ENCODE measurements around the gene LRRIQ1.
"Not testable (repeated sequence)": the region's sequence is repeated elsewhere in the genome, so short reads cannot be mapped to it uniquely, and the experiment has no call there.

Gene LRRIQ1

GRCh38 chr12:85182699-85183098 lies 146.5 kb downstream of the LRRIQ1 start:
- no peaks in the 10 kb centered on the region for H3K9me3 Mint-ChIP-seq
- no peaks in the 10 kb centered on the region for H3K4me1 Mint-ChIP-seq (ENCODE audit: low read depth)
- no peak overlapping the region for H3K4me3 Mint-ChIP-seq
- no peak overlapping the region for H3K27ac Mint-ChIP-seq
- no peaks in the 10 kb centered on the region for H3K27me3 Mint-ChIP-seq
- intact Hi-C loops (cut with micrococcal nuclease), result no loop called here
- H3K36me3 Mint-ChIP-seq (ENCODE audit: low read depth), result no peaks in the 10 kb centered on the region

GRCh38 chr12:85183855-85184254 lies 147.7 kb downstream of the LRRIQ1 start:
- no peak overlapping the region for H3K27ac Mint-ChIP-seq
- H3K36me3 Mint-ChIP-seq (ENCODE audit: low read depth), result no peaks in the 10 kb centered on the region
- no peaks in the 10 kb centered on the region for H3K4me1 Mint-ChIP-seq (ENCODE audit: low read depth)
- no peak overlapping the region for H3K4me3 Mint-ChIP-seq
- no peaks in the 10 kb centered on the region for H3K9me3 Mint-ChIP-seq
- intact Hi-C loops (cut with micrococcal nuclease), result no loop called here
- no peaks in the 10 kb centered on the region for H3K27me3 Mint-ChIP-seq

GRCh38 chr12:85186236-85186635 lies 150.1 kb downstream of the LRRIQ1 start:
- intact Hi-C loops (cut with micrococcal nuclease), result no loop called here
- H3K36me3 Mint-ChIP-seq (ENCODE audit: low read depth), result no peaks in the 10 kb centered on the region
- no peaks in the 10 kb centered on the region for H3K9me3 Mint-ChIP-seq
- H3K4me1 Mint-ChIP-seq (ENCODE audit: low read depth), result no peaks in the 10 kb centered on the region
- H3K4me3 Mint-ChIP-seq, result no peak overlapping the region
- no peak overlapping the region for H3K27ac Mint-ChIP-seq
- H3K27me3 Mint-ChIP-seq, result no peaks in the 10 kb centered on the region

GRCh38 chr12:85188619-85189018 lies 152.5 kb downstream of the LRRIQ1 start:
- no peaks in the 10 kb centered on the region for H3K27me3 Mint-ChIP-seq
- H3K36me3 Mint-ChIP-seq (ENCODE audit: low read depth), result no peaks in the 10 kb centered on the region
- H3K4me3 Mint-ChIP-seq, result no peak overlapping the region
- H3K4me1 Mint-ChIP-seq (ENCODE audit: low read depth), result no peaks in the 10 kb centered on the region
- intact Hi-C loops (cut with micrococcal nuclease), result no loop called here
- no peaks in the 10 kb centered on the region for H3K9me3 Mint-ChIP-seq
- no peak overlapping the region for H3K27ac Mint-ChIP-seq

- H3K27me3 Mint-ChIP-seq, result no peaks in the 10 kb centered on the region
- H3K9me3 Mint-ChIP-seq, result no peaks in the 10 kb centered on the region
- H3K27ac Mint-ChIP-seq, result no peak overlapping the region
- intact Hi-C loops (cut with micrococcal nuclease), result no loop called here
- no peaks in the 10 kb centered on the region for H3K36me3 Mint-ChIP-seq (ENCODE audit: low read depth)
- H3K4me3 Mint-ChIP-seq, result no peak overlapping the region
- H3K4me1 Mint-ChIP-seq (ENCODE audit: low read depth), result no peaks in the 10 kb centered on the region
Measured at GRCh38 chr12:85190728-85191127, 154.6 kb downstream of the LRRIQ1 start.

GRCh38 chr12:85203809-85204208 lies 167.7 kb downstream of the LRRIQ1 start:
- H3K36me3 Mint-ChIP-seq (ENCODE audit: low read depth); intact Hi-C loops (cut with micrococcal nuclease); H3K27ac Mint-ChIP-seq; H3K4me1 Mint-ChIP-seq (ENCODE audit: low read depth); H3K27me3 Mint-ChIP-seq; H3K4me3 Mint-ChIP-seq: not testable (repeated sequence)
- H3K9me3 Mint-ChIP-seq, result peaks cover 56% of the 10 kb centered on the region

GRCh38 chr12:85206543-85206942 lies 170.4 kb downstream of the LRRIQ1 start:
- Mint-ChIP-seq H3K27me3 (no peaks in the 10 kb centered on the region), H3K4me3 (no peak overlapping the region), H3K9me3 (peaks cover 44% of the 10 kb centered on the region), H3K27ac (no peak overlapping the region), H3K36me3 (ENCODE audit: low read depth) (no peaks in the 10 kb centered on the region), H3K4me1 (ENCODE audit: low read depth) (no peaks in the 10 kb centered on the region)
- intact Hi-C loops (cut with micrococcal nuclease), result no loop called here

- H3K27ac Mint-ChIP-seq; H3K4me1 Mint-ChIP-seq (ENCODE audit: low read depth); H3K4me3 Mint-ChIP-seq; intact Hi-C loops (cut with micrococcal nuclease); H3K27me3 Mint-ChIP-seq; H3K36me3 Mint-ChIP-seq (ENCODE audit: low read depth); H3K9me3 Mint-ChIP-seq: not testable (repeated sequence)
Measured at GRCh38 chr12:85224339-85224738, 188.2 kb downstream of the LRRIQ1 start.

GRCh38 chr12:85225501-85225900 lies 189.3 kb downstream of the LRRIQ1 start:
- Mint-ChIP-seq H3K4me3 (no peak overlapping the region), H3K9me3 (no peaks in the 10 kb centered on the region), H3K27me3 (no peaks in the 10 kb centered on the region), H3K27ac (no peak overlapping the region), H3K36me3 (ENCODE audit: low read depth) (no peaks in the 10 kb centered on the region), H3K4me1 (ENCODE audit: low read depth) (no peaks in the 10 kb centered on the region)
- intact Hi-C loops (cut with micrococcal nuclease), result no loop called here

GRCh38 chr12:85237327-85237726 lies 201.2 kb downstream of the LRRIQ1 start:
- no peak overlapping the region for H3K4me3 Mint-ChIP-seq
- H3K4me1 Mint-ChIP-seq (ENCODE audit: low read depth), result no peaks in the 10 kb centered on the region
- no peaks in the 10 kb centered on the region for H3K36me3 Mint-ChIP-seq (ENCODE audit: low read depth)
- intact Hi-C loops (cut with micrococcal nuclease), result no loop called here
- no peak overlapping the region for H3K27ac Mint-ChIP-seq
- no peaks in the 10 kb centered on the region for H3K27me3 Mint-ChIP-seq
- peaks cover 9% of the 10 kb centered on the region for H3K9me3 Mint-ChIP-seq

GRCh38 chr12:85244561-85244960 lies 208.4 kb downstream of the LRRIQ1 start:
- no peaks in the 10 kb centered on the region for H3K9me3 Mint-ChIP-seq
- intact Hi-C loops (cut with micrococcal nuclease), result no loop called here
- no peak overlapping the region for H3K27ac Mint-ChIP-seq
- H3K4me3 Mint-ChIP-seq, result no peak overlapping the region
- no peaks in the 10 kb centered on the region for H3K27me3 Mint-ChIP-seq
- no peaks in the 10 kb centered on the region for H3K4me1 Mint-ChIP-seq (ENCODE audit: low read depth)
- H3K36me3 Mint-ChIP-seq (ENCODE audit: low read depth), result no peaks in the 10 kb centered on the region

- Mint-ChIP-seq H3K9me3 (no peaks in the 10 kb centered on the region), H3K4me1 (ENCODE audit: low read depth) (no peaks in the 10 kb centered on the region), H3K4me3 (no peak overlapping the region), H3K27ac (no peak overlapping the region), H3K27me3 (no peaks in the 10 kb centered on the region), H3K36me3 (ENCODE audit: low read depth) (no peaks in the 10 kb centered on the region)
- intact Hi-C loops (cut with micrococcal nuclease), result no loop called here
Measured at GRCh38 chr12:85253853-85254252, 217.7 kb downstream of the LRRIQ1 start.

GRCh38 chr12:85257671-85258070 lies 221.5 kb downstream of the LRRIQ1 start:
- H3K27ac Mint-ChIP-seq, result no peak overlapping the region
- no peaks in the 10 kb centered on the region for H3K4me1 Mint-ChIP-seq (ENCODE audit: low read depth)
- no peaks in the 10 kb centered on the region for H3K27me3 Mint-ChIP-seq
- H3K4me3 Mint-ChIP-seq, result no peak overlapping the region
- H3K9me3 Mint-ChIP-seq, result no peaks in the 10 kb centered on the region
- intact Hi-C loops (cut with micrococcal nuclease), result no loop called here
- H3K36me3 Mint-ChIP-seq (ENCODE audit: low read depth), result no peaks in the 10 kb centered on the region

GRCh38 chr12:85260447-85260846 lies 224.3 kb downstream of the LRRIQ1 start:
- H3K27me3 Mint-ChIP-seq, result no peaks in the 10 kb centered on the region
- H3K36me3 Mint-ChIP-seq (ENCODE audit: low read depth), result no peaks in the 10 kb centered on the region
- intact Hi-C loops (cut with micrococcal nuclease), result no loop called here

GRCh38 chr12:85260896-85261295 lies 224.7 kb downstream of the LRRIQ1 start:
- Mint-ChIP-seq H3K9me3 (no peaks in the 10 kb centered on the region), H3K27ac (no peak overlapping the region)
- intact Hi-C loops (cut with micrococcal nuclease), result no loop called here

More at GRCh38 chr12:85260447-85260846, 224.3 kb downstream of the LRRIQ1 start:
- H3K4me1 Mint-ChIP-seq (ENCODE audit: low read depth), result no peaks in the 10 kb centered on the region
- H3K27ac Mint-ChIP-seq, result no peak overlapping the region
- H3K9me3 Mint-ChIP-seq, result no peaks in the 10 kb centered on the region
- H3K4me3 Mint-ChIP-seq, result no peak overlapping the region

More at GRCh38 chr12:85260896-85261295, 224.7 kb downstream of the LRRIQ1 start:
- Mint-ChIP-seq H3K4me3 (no peak overlapping the region), H3K27me3 (no peaks in the 10 kb centered on the region), H3K36me3 (ENCODE audit: low read depth) (no peaks in the 10 kb centered on the region), H3K4me1 (ENCODE audit: low read depth) (no peaks in the 10 kb centered on the region)

Measured in dendritic cell treated with granulocyte-macrophage colony-stimulating factor and Interleukin-4, amounts not matched to agents 40 ng/mL and 50 ng/mL, for 4 days (primary cell).